Measurements from ENCODE around the gene RAC2.

DNA sequence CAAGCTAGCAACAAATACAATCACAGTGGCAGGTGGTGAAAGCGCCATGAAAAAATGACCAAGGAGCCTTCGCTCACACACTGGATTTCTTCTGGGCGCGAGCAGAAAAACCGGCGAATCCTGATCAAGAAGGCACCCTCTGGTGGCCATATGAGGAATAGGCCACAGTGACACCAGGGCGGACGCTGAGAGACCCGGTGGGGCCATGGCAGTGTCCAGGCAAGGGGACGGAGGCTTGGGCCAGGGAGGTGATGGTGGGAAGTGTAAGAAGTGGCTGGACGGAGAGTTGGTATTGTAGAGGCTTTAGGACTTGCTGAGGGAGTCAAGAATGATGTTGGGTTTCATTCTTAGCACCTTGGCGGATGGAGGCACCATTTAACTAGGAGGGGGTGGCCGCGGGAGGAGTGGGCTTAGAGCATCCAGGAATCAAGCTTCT lies 16.9 kb upstream of the RAC2 start:
- TF ChIP-seq, protein P1, sequence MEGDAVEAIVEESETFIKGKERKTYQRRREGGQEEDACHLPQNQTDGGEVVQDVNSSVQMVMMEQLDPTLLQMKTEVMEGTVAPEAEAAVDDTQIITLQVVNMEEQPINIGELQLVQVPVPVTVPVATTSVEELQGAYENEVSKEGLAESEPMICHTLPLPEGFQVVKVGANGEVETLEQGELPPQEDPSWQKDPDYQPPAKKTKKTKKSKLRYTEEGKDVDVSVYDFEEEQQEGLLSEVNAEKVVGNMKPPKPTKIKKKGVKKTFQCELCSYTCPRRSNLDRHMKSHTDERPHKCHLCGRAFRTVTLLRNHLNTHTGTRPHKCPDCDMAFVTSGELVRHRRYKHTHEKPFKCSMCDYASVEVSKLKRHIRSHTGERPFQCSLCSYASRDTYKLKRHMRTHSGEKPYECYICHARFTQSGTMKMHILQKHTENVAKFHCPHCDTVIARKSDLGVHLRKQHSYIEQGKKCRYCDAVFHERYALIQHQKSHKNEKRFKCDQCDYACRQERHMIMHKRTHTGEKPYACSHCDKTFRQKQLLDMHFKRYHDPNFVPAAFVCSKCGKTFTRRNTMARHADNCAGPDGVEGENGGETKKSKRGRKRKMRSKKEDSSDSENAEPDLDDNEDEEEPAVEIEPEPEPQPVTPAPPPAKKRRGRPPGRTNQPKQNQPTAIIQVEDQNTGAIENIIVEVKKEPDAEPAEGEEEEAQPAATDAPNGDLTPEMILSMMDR (IDR thresholded peaks at IDR 0.05): peak; percentile 68 to 93 (median 88)
- TF ChIP-seq POLR2A (IDR thresholded peaks at IDR 0.05): no peak
